ENCODE results near the gene UBXN2A. TPM values are rescaled to one million over a fixed set of nuclear protein-coding genes. Genes with fewer than 3 reads are reported as not detected.

UBXN2A gene
- total RNA-seq, 2 donors from 2014 or later: 4.0 to 7.3 TPM

GRCh38 chr2:23954325-23955014, 14.2 kb downstream of the UBXN2A start:
- 81 to 87% methylated on average over 5 to 6 of the region's 6 CpGs for WGBS, 2 donors
- no peak overlapping the region for H3K4me3 ChIP-seq
- intact Hi-C loops (cut with DNase I): loop anchor here (10.0 kb wide), 1 partner anchor 110 kb away; no protein-coding TSS in a partner anchor

GRCh38 chr2:23967846-23968245, 27.6 kb downstream of the UBXN2A start:
- intact Hi-C loops (cut with DNase I): no loop called here
- no peaks in the 10 kb centered on the region for H3K27me3 ChIP-seq
- DNase-seq (no peak), ATAC-seq (no peak)
- H3K4me1 ChIP-seq: no peaks in the 10 kb centered on the region
- H3K36me3 ChIP-seq (replicated peaks in 1 of 2; ENCODE audit: insufficient read depth in 1 of 2, low read depth in 2 of 2): no peaks in the 10 kb centered on the region
- H3K9me3 ChIP-seq: no peaks in the 10 kb centered on the region
- H3K4me3 ChIP-seq: no peak overlapping the region
- no peak overlapping the region for H3K27ac ChIP-seq
- WGBS, 2 donors: 94 to 95% methylated on average over 4 of the region's 4 CpGs
- no peak for TF ChIP-seq POLR2A (IDR thresholded peaks at IDR 0.05)
- no peak for TF ChIP-seq CTCF (IDR thresholded peaks at IDR 0.05)

More at GRCh38 chr2:23954325-23955014, 14.2 kb downstream of the UBXN2A start:
- no peak for TF ChIP-seq CTCF (IDR thresholded peaks at IDR 0.05)
- TF ChIP-seq POLR2A (IDR thresholded peaks at IDR 0.05): no peak
- no peak for DNase-seq
- ATAC-seq: no peak
- Histone ChIP-seq H3K27me3 (no peaks in the 10 kb centered on the region), H3K9me3 (no peaks in the 10 kb centered on the region), H3K36me3 (replicated peaks in 1 of 2; ENCODE audit: insufficient read depth in 1 of 2, low read depth in 2 of 2) (no peaks in the 10 kb centered on the region), H3K4me1 (no peaks in the 10 kb centered on the region), H3K27ac (no peak overlapping the region)

GRCh38 chr2:23976883-23977282, 36.6 kb downstream of the UBXN2A start:
- Histone ChIP-seq H3K4me1 (no peaks in the 10 kb centered on the region), H3K9me3 (no peaks in the 10 kb centered on the region), H3K4me3 (no peak overlapping the region), H3K36me3 (replicated peaks in 1 of 2; ENCODE audit: insufficient read depth in 1 of 2, low read depth in 2 of 2) (no peaks in the 10 kb centered on the region), H3K27ac (no peak overlapping the region), H3K27me3 (no peaks in the 10 kb centered on the region)
- WGBS, 2 donors: 94 to 95% methylated on average over 8 of the region's 8 CpGs
- no peak for ATAC-seq
- TF ChIP-seq CTCF (IDR thresholded peaks at IDR 0.05) (no peak), POLR2A (IDR thresholded peaks at IDR 0.05) (no peak)
- intact Hi-C loops (cut with DNase I): no loop called here
- no peak for DNase-seq

GRCh38 chr2:23988371-23988770, 48.1 kb downstream of the UBXN2A start:
- Histone ChIP-seq H3K27me3 (no peaks in the 10 kb centered on the region), H3K36me3 (replicated peaks in 1 of 2; ENCODE audit: insufficient read depth in 1 of 2, low read depth in 2 of 2) (no peaks in the 10 kb centered on the region), H3K4me3 (no peak overlapping the region), H3K9me3 (no peaks in the 10 kb centered on the region), H3K27ac (no peak overlapping the region), H3K4me1 (peaks cover 5% of the 10 kb centered on the region)
- intact Hi-C loops (cut with DNase I): no loop called here
- 46 to 52% methylated on average over 2 of the region's 2 CpGs for WGBS, 2 donors
- TF ChIP-seq CTCF (IDR thresholded peaks at IDR 0.05) (peak in 4 of 7 experiments; percentile 19 to 41 (median 28)), POLR2A (IDR thresholded peaks at IDR 0.05) (no peak)
- DNase-seq (no peak), ATAC-seq (no peak)

- H3K27ac ChIP-seq: peak overlapping the region in 1 of 4 donors; percentile 36
- H3K9me3 ChIP-seq: no peaks in the 10 kb centered on the region
- H3K4me1 ChIP-seq: peaks cover 5% of the 10 kb centered on the region
- WGBS, 2 donors: 20 to 27% methylated on average over 1 of the region's 1 CpG
- H3K36me3 ChIP-seq (replicated peaks in 1 of 2; ENCODE audit: insufficient read depth in 1 of 2, low read depth in 2 of 2): no peaks in the 10 kb centered on the region
- DNase-seq (no peak), ATAC-seq (no peak)
- no peak overlapping the region for H3K4me3 ChIP-seq
- no peaks in the 10 kb centered on the region for H3K27me3 ChIP-seq
- intact Hi-C loops (cut with DNase I): no loop called here
- TF ChIP-seq CTCF (IDR thresholded peaks at IDR 0.05) (no peak), POLR2A (IDR thresholded peaks at IDR 0.05) (no peak)
These were observed 52.7 kb downstream of the UBXN2A start for GRCh38 chr2:23992931-23993330.

All from body of pancreas (tissue), 4 donors.